Measurements from ENCODE around the gene PSAT1. TPM values are rescaled to one million over a fixed set of nuclear protein-coding genes. Genes with fewer than 3 reads are reported as not detected.

Gene PSAT1
- total and polyA plus RNA-seq, 2 of the 13 experiments (the other 11 are each of a cell fraction or from before 2014, with no cell fraction given), result 135 to 229 TPM

GRCh38 chr9:78296201-78296892, 578 bp upstream of the PSAT1 start (continued):
- TF ChIP-seq ZNF781 (CRISPR knock-in tag; IDR thresholded peaks at IDR 0.05; ENCODE audit: borderline replicate concordance, not compliant biosample characterization) (no peak), KDM5A (IDR thresholded peaks at IDR 0.05; ENCODE audit: borderline replicate concordance, low read length) (peak; percentile 0; the same call in 1 of the 2 replicates), TSC22D2 (CRISPR knock-in tag; IDR thresholded peaks at IDR 0.05; ENCODE audit: borderline replicate concordance) (0 out of 2 replicates have a peak, but pooled peaks have one; percentile 8), POLR2AphosphoS2 (IDR thresholded peaks at IDR 0.05; ENCODE audit: low read depth, low read length) (no peak), ZNF580 (CRISPR knock-in tag; IDR thresholded peaks at IDR 0.05; ENCODE audit: borderline replicate concordance, low read depth) (no peak), LBX2 (CRISPR knock-in tag; IDR thresholded peaks at IDR 0.05; ENCODE audit: borderline replicate concordance) (no peak)

- no peaks in the 10 kb centered on the region for H3K9me3 ChIP-seq (ENCODE audit: low read length)
- POLR2A ChIA-PET, result interaction anchor here (0.9 to 6.7 kb wide), 13 partner anchors 7 to 1274 kb away, joined by 3 to 114 read pairs (median 10); partner anchors contain the start of genes CEP78 and TLE4
- H3K4me3 ChIP-seq (replicated peaks in 1 of 3; ENCODE audit: insufficient read depth in 1 of 3, low read depth in 2 of 3, low read length in 3 of 3), result peak overlapping the region; percentile 88 to 95 (median 95)
- H3K4me1 ChIP-seq (ENCODE audit: insufficient read depth, low read length), result peaks cover 74% of the 10 kb centered on the region
- peak overlapping the region; percentile 98 for H3K9ac ChIP-seq (ENCODE audit: insufficient read depth, low read depth, low read length)
- H3K36me3 ChIP-seq (replicated peaks in 1 of 2; ENCODE audit: control insufficient read depth in 1 of 2, insufficient read depth in 2 of 2, low read length in 2 of 2), result peaks cover 3 to 26% of the 10 kb centered on the region in 2 experiments; a peak in 4 of 5 replicates
- CTCF ChIA-PET (ENCODE audit: low intra/inter-chr PET ratio, low total read pairs), result no interaction called here
- peak overlapping the region; percentile 76 for H3K4me2 ChIP-seq (ENCODE audit: low read depth, low read length)
- H4K20me1 ChIP-seq (ENCODE audit: insufficient read depth, low read length), result peaks cover 25% of the 10 kb centered on the region
- FAIRE-seq (no peak), ATAC-seq (no peak), DNase-seq (ENCODE audit: low spot score) (no peak)
- no peaks in the 10 kb centered on the region; a peak in 2 of 5 replicates for H3K27me3 ChIP-seq (ENCODE audit: control insufficient read depth in 1 of 2, insufficient read depth in 2 of 2, low read length in 2 of 2)
- WGBS (ENCODE audit: low lambda C conversion rate), result 0% methylated on average over 10 of the region's 10 CpGs
- BruUV-seq (replicated peaks), result no TSS peak
- H3K79me2 ChIP-seq (ENCODE audit: insufficient read depth, low read length), result peaks cover 51% of the 10 kb centered on the region
- in situ Hi-C loops (cut with HindIII; ENCODE audit: extremely low pct_ligation_motif_present, low pct_unique_long_range_greater_than_20kb) (no loop called here), intact Hi-C loops (cut with micrococcal nuclease; ENCODE audit: unreplicated experiment) (loop anchor here (2.0 to 10.0 kb wide), 2 partner anchors 59 to 263 kb away; partner anchors contain the start of gene GNAQ)
- peak overlapping the region; percentile 97 for H3K27ac ChIP-seq (ENCODE audit: extremely low read length, insufficient read depth, low read length)
- H2AFZ ChIP-seq (ENCODE audit: low read length), result no peak overlapping the region
- TF ChIP-seq E2F2 (CRISPR knock-in tag; IDR thresholded peaks at IDR 0.05; ENCODE audit: borderline replicate concordance) (no peak), ZNF430 (CRISPR knock-in tag; IDR thresholded peaks at IDR 0.05) (0 out of 2 replicates have a peak, but pooled peaks have one; percentile 20), HMGXB4 (CRISPR knock-in tag; IDR thresholded peaks at IDR 0.05; ENCODE audit: borderline replicate concordance in 1 of 2, low read depth in 1 of 2) (peak in 1 of 2 experiments; percentile 10; a peak in 1 of 4 replicates), RBM22 (optimal IDR thresholded peaks at IDR 0.05; ENCODE audit: low read length) (peak; percentile 11), ZNF616 (CRISPR knock-in tag; IDR thresholded peaks at IDR 0.05; ENCODE audit: low read depth) (0 out of 2 replicates have a peak, but pooled peaks have one; percentile 15), POLR2A (IDR thresholded peaks at IDR 0.05; ENCODE audit: insufficient read depth in 1 of 2, low read depth in 2 of 2, low read length in 2 of 2) (peak in 1 of 2 experiments; percentile 33; a peak in 1 of 4 replicates), SUZ12 (IDR thresholded peaks at IDR 0.05; ENCODE audit: low read depth, low read length) (no peak), PREB (CRISPR knock-in tag; IDR thresholded peaks at IDR 0.05) (0 out of 2 replicates have a peak, but pooled peaks have one; percentile 19), SOX6 (IDR thresholded peaks at IDR 0.05) (no peak), SOX6 (CRISPR knock-in tag; IDR thresholded peaks at IDR 0.05) (no peak), ZSCAN29 (CRISPR knock-in tag; conservative IDR thresholded peaks at IDR 0.05) (no peak)
Observed at GRCh38 chr9:78297672-78297961, 692 bp downstream of the PSAT1 start.

Measured in HepG2 (cell line).